ENCODE data around the gene BTN3A1. TPM values are rescaled to one million over a fixed set of nuclear protein-coding genes. Genes with fewer than 3 reads are reported as not detected.
"Not testable (repeated sequence)": the region's sequence is repeated elsewhere in the genome, so short reads cannot be mapped to it uniquely, and the experiment has no call there.

Gene BTN3A1
- total and polyA plus RNA-seq, 2 donors (not counting 1 experiment from before 2014, with no cell fraction given) = 31.6 to 42.9 TPM

- H3K36me3 ChIP-seq (ENCODE audit: control insufficient read depth, insufficient read depth, low read length) = no peaks in the 10 kb centered on the region
- no peaks in the 10 kb centered on the region for H4K20me1 ChIP-seq (ENCODE audit: control insufficient read depth, extremely low read depth, insufficient read depth, low read length)
- no peaks in the 10 kb centered on the region for H3K79me2 ChIP-seq (ENCODE audit: control insufficient read depth, insufficient read depth, low read length)
- no peak overlapping the region for H3K4me3 ChIP-seq (replicated peaks in 1 of 4; ENCODE audit: control extremely low read depth in 1 of 4, insufficient read depth in 1 of 4, low read depth in 3 of 4, low read length in 4 of 4)
- no peak overlapping the region for H3K27ac ChIP-seq (ENCODE audit: insufficient read depth, low read length)
- DNase-seq (ENCODE audit: low read depth in 2 of 2) = no peak
- H3K9me3 ChIP-seq (ENCODE audit: control insufficient read depth, insufficient read depth, low read depth, low read length) = no peaks in the 10 kb centered on the region
- no peak overlapping the region for H3K4me2 ChIP-seq (ENCODE audit: extremely low read depth, insufficient read depth, low read length)
- no peak for TF ChIP-seq EZH2 (IDR thresholded peaks at IDR 0.05; ENCODE audit: low read length, missing control alignments)
- TF ChIP-seq CTCF (conservative IDR thresholded peaks at IDR 0.05 in 1 of 2, IDR thresholded peaks at IDR 0.05 in 1 of 2; ENCODE audit: low read depth in 1 of 2, low read length in 2 of 2) = no peak
- no peak overlapping the region for H3K9ac ChIP-seq (ENCODE audit: insufficient read depth, low read length)
- H3K4me1 ChIP-seq (ENCODE audit: control insufficient read depth, extremely low read depth, insufficient read depth, low read length) = peaks cover 13% of the 10 kb centered on the region
- no peaks in the 10 kb centered on the region for H3K27me3 ChIP-seq (ENCODE audit: control insufficient read depth, insufficient read depth, low read length)
- H2AFZ ChIP-seq (ENCODE audit: low read length) = no peak overlapping the region
Measured at GRCh38 chr6:26355366-26355765, 46.7 kb upstream of the BTN3A1 start.

- H3K4me1 ChIP-seq (ENCODE audit: control insufficient read depth, extremely low read depth, insufficient read depth, low read length); DNase-seq (ENCODE audit: low read depth in 2 of 2); H3K27me3 ChIP-seq (ENCODE audit: control insufficient read depth, insufficient read depth, low read length); H3K9ac ChIP-seq (ENCODE audit: insufficient read depth, low read length); H3K27ac ChIP-seq (ENCODE audit: insufficient read depth, low read length); H3K4me2 ChIP-seq (ENCODE audit: extremely low read depth, insufficient read depth, low read length); H3K36me3 ChIP-seq (ENCODE audit: control insufficient read depth, insufficient read depth, low read length); H3K4me3 ChIP-seq (replicated peaks in 1 of 4; ENCODE audit: control extremely low read depth in 1 of 4, insufficient read depth in 1 of 4, low read depth in 3 of 4, low read length in 4 of 4); H3K9me3 ChIP-seq (ENCODE audit: control insufficient read depth, insufficient read depth, low read depth, low read length); H4K20me1 ChIP-seq (ENCODE audit: control insufficient read depth, extremely low read depth, insufficient read depth, low read length); H3K79me2 ChIP-seq (ENCODE audit: control insufficient read depth, insufficient read depth, low read length); H2AFZ ChIP-seq (ENCODE audit: low read length): not testable (repeated sequence)
Measured at GRCh38 chr6:26357543-26357942, 44.5 kb upstream of the BTN3A1 start.

DNA sequence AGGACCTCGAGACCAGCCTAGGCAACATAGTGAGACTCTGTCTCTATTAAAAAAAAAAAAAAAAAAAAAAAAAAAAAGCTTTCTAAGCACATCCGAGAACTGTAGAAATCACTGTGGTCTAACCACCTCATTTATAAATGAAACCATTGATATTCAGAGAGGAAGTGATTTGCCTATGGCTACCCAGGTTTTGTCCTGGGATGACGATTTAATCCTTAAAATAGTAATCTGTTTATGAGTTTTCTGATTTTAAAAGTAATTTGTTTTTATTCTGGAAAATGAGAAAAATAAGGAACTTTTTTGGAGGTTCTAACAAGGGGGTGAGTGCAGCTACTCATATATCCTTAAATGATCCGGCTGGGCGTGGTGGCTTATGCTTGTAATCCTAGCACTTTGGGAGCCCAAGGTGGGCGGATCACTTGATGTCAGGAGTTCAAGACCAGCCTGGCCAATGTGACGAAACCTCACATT is 43.5 kb upstream of the BTN3A1 start:
- no peak overlapping the region for H3K4me3 ChIP-seq (replicated peaks in 1 of 4; ENCODE audit: control extremely low read depth in 1 of 4, insufficient read depth in 1 of 4, low read depth in 3 of 4, low read length in 4 of 4)

More for the DNA sequence above, 43.5 kb upstream of the BTN3A1 start:
- no peak overlapping the region for H3K9ac ChIP-seq (ENCODE audit: insufficient read depth, low read length)
- no peaks in the 10 kb centered on the region for H3K36me3 ChIP-seq (ENCODE audit: control insufficient read depth, insufficient read depth, low read length)
- no peak overlapping the region for H3K27ac ChIP-seq (ENCODE audit: insufficient read depth, low read length)
- TF ChIP-seq EZH2 (IDR thresholded peaks at IDR 0.05; ENCODE audit: low read length, missing control alignments) = no peak
- TF ChIP-seq CTCF (conservative IDR thresholded peaks at IDR 0.05 in 1 of 2, IDR thresholded peaks at IDR 0.05 in 1 of 2; ENCODE audit: low read depth in 1 of 2, low read length in 2 of 2) = no peak
- H3K79me2 ChIP-seq (ENCODE audit: control insufficient read depth, insufficient read depth, low read length) = no peaks in the 10 kb centered on the region
- no peak overlapping the region for H3K4me2 ChIP-seq (ENCODE audit: extremely low read depth, insufficient read depth, low read length)
- H4K20me1 ChIP-seq (ENCODE audit: control insufficient read depth, extremely low read depth, insufficient read depth, low read length) = no peaks in the 10 kb centered on the region
- no peaks in the 10 kb centered on the region for H3K4me1 ChIP-seq (ENCODE audit: control insufficient read depth, extremely low read depth, insufficient read depth, low read length)
- no peak overlapping the region for H2AFZ ChIP-seq (ENCODE audit: low read length)
- no peaks in the 10 kb centered on the region for H3K9me3 ChIP-seq (ENCODE audit: control insufficient read depth, insufficient read depth, low read depth, low read length)
- DNase-seq (ENCODE audit: low read depth in 2 of 2) = no peak
- no peaks in the 10 kb centered on the region for H3K27me3 ChIP-seq (ENCODE audit: control insufficient read depth, insufficient read depth, low read length)

Data from fibroblast of lung (primary cell).